HG03159 (cell line): Measurements from ENCODE around the gene MSANTD3.
"Not testable (repeated sequence)": the region's sequence is repeated elsewhere in the genome, so short reads cannot be mapped to it uniquely, and the experiment has no call there.

Experiments
- ATAC-seq: cut with Tn5 transposase; IDR thresholded peaks from one replicate; pipeline ENCODE4 v1.9.1; 2021; ENCODE audit warnings: mild to moderate bottlenecking, moderate library complexity; ENCODE audit not compliant: unreplicated experiment

Gene MSANTD3

GRCh38 chr9:100426530-100427365 is at the start of gene MSANTD3:
Gene MSANTD3 (plus strand): TSS chr9:100427143. CDS start chr9:100441939, 14,796 bp downstream.
- peak; percentile 76 for ATAC-seq

GRCh38 chr9:100379862-100380261 is 47.1 kb upstream of the MSANTD3 start:
- ATAC-seq = no peak

GRCh38 chr9:100392989-100393388 is 34.0 kb upstream of the MSANTD3 start:
- ATAC-seq = not testable (repeated sequence)

- ATAC-seq = no peak
These were observed 32.8 kb upstream of the MSANTD3 start for GRCh38 chr9:100394032-100394695.

GRCh38 chr9:100394816-100395215 is 32.1 kb upstream of the MSANTD3 start:
- ATAC-seq = no peak

GRCh38 chr9:100396769-100397168 is 30.2 kb upstream of the MSANTD3 start:
- ATAC-seq = no peak

GRCh38 chr9:100397529-100398266 is 29.2 kb upstream of the MSANTD3 start:
- no peak for ATAC-seq

GRCh38 chr9:100401042-100401441 is 25.9 kb upstream of the MSANTD3 start:
- ATAC-seq = no peak

- ATAC-seq = no peak
These were observed 20.0 kb upstream of the MSANTD3 start for GRCh38 chr9:100406962-100407361.

- no peak for ATAC-seq
These were observed 18.3 kb upstream of the MSANTD3 start for GRCh38 chr9:100408546-100409175.

- no peak for ATAC-seq
These were observed 17.8 kb upstream of the MSANTD3 start for GRCh38 chr9:100409176-100409556.

GRCh38 chr9:100411472-100412283 is 15.3 kb upstream of the MSANTD3 start:
- peak; percentile 99 for ATAC-seq

- no peak for ATAC-seq
These were observed 13.0 kb upstream of the MSANTD3 start for GRCh38 chr9:100413839-100414420.

- no peak for ATAC-seq
These were observed 9.1 kb upstream of the MSANTD3 start for GRCh38 chr9:100417815-100418214.

GRCh38 chr9:100419166-100419565 is 7.8 kb upstream of the MSANTD3 start:
- ATAC-seq = no peak

GRCh38 chr9:100421116-100421515 is 5.8 kb upstream of the MSANTD3 start:
- ATAC-seq = not testable (repeated sequence)

GRCh38 chr9:100425758-100426157 is 1.2 kb upstream of the MSANTD3 start:
- no peak for ATAC-seq

GRCh38 chr9:100426189-100426529 is 784 bp upstream of the MSANTD3 start:
- no peak for ATAC-seq

- ATAC-seq = peak; percentile 57
These were observed 672 bp downstream of the MSANTD3 start for GRCh38 chr9:100427366-100428263.
